HG02852 (cell line): ENCODE results near the gene DENND1A.
A peak's percentile ranks its signal among the peaks of the same experiment; 100 is the strongest.

Source experiments
- ATAC-seq: cut with Tn5 transposase; IDR thresholded peaks from one replicate; pipeline ENCODE4 v1.9.1; 2021; ENCODE audit warnings: mild to moderate bottlenecking, moderate library complexity; ENCODE audit not compliant: unreplicated experiment

Gene DENND1A

DNA sequence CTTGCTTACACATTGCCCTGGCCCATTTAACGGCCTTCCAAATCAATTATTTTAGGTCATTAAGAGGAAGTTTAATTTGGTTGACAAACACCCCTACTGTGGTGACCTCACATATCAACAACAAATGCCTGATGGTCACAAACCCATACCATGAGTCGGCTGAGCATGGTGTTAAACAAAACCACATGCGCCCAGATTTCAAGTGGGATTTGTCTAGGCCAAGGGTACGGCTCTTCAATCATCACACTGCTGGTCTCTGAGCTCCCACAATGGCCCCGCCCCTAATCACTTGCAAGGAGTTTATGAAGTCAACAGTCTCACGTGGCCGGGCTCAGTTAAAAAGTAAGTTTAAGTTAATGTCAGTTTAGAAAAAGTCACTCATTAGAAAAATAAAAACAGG lies 330.1 kb downstream of the DENND1A start:
- no peak for ATAC-seq

DNA sequence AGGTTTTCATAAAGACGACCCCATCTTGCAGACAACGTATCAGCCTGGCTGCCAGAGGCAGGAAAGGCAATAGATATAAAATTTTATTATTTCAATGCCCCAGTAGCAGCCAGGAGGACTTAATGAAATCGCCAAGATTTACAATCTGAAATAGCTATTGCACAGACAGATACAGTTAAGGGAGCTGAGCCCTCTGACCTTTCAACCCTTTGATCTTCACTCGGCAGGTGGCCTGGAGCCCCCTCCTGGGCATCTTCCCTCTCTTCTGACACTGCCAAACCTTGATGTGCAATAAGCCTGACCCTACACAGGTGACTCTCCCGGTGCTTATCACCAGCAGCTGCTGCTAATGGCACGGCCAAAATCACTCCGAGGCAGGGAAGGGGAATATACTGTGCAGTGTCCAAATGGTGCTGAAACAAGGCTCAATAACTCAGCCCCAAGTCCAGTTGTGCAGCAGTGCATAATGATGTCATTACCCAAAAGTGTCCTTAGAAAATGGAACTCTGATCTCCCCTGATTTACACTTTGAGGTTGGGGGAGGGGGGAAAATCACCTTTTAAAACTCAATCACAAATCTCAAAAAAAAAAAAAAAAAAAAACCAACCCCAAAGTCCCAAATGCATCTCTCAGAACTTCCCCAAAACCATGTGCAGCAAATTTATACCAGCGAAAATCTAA lies 331.9 kb downstream of the DENND1A start:
- ATAC-seq: no peak

DNA sequence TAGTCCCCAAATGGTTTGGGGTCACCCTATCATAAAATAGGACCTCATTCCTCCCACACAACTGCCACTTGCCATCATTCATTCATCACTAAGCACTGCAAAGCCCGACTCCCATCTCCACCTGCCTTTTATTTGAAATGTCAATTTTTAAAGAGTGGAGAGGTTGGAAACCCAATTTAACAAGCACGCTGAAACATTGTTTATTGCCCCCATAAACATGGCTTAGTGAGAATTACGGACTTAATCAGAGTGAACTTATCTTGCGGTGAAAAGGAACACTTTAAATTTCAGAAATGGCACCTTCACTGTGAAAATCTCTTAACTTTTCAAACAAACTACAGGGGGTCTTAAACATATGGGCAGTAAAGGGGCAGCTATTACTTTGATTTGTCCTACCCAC lies 332.9 kb downstream of the DENND1A start:
- ATAC-seq: no peak

DNA sequence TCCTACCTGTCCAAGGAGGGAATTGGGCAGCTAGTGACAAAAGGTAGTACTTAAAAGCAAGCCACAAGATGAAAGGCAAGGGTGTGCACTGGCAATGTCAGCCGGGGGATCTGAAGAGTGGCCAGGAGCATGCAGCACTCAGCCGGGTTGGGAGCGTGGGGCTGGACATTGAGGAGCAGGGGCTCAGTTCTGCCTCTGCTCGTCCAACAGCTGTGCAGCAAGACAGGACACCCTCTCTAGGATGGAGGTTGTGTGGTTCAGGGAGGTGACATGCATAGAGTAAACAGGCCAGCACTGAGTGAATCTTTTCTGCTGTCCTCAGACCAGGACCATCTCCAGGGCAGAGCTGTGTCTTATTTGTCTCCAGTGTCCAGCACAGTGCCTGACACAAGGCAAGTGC lies 338.6 kb downstream of the DENND1A start:
- no peak for ATAC-seq

DNA sequence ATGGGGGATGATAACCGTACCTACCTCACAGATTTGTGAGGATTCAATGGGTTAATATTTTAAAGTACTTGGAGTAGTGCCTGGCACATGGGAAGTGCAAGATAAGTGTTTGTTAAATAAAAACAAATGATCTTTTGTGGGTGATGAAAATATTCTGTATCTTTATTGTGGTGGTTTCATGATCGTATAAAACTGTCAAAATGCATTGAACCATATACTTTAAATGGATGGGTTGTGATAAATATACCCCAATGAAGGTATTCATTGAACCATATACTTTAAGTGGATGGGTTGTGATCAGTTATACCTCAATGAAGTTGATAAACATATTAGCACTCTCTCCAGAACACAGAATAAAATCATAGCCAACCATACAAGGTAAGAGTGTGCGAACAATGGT lies 339.4 kb downstream of the DENND1A start:
- ATAC-seq: no peak

DNA sequence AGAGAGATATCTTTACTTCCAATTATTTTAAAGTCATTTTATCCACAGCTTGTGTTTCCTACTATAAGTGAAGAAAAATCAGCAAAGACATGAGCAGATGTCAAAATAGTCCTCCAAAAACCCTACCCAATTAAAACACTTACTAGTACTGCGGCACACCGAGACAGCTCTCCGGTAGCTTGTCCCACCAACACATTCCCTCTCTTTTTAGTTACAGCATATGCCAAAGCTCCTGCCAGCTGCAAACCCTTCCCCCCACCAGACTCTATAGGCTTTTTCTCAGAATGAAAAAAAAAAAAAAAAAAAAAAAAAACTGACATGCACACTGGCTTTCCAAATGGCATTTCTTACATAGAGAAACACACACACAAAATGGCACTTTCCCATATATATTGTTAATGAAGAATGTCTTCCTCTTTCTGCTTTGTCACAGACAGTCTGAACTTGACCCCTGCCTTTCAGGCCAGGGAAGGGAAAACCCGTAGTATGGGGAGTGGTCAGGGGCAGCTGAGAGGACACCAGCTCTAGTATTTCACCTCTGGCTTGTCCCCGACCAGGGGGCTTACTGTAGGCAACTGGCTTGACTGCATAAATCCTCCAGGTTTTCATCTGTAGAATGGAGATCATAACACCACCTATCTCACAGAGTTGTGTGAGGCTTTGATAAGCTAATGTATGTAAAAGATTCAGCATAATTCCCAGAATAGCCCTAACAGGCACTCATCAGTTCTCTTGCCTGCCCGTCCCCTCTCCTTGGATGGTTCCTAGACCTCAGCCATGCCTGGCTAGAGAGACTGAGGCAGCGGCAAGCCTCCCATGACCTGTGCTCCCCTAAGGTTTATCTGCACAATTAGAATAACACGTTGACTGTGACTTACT lies 340.3 kb downstream of the DENND1A start:
- ATAC-seq: no peak

DNA sequence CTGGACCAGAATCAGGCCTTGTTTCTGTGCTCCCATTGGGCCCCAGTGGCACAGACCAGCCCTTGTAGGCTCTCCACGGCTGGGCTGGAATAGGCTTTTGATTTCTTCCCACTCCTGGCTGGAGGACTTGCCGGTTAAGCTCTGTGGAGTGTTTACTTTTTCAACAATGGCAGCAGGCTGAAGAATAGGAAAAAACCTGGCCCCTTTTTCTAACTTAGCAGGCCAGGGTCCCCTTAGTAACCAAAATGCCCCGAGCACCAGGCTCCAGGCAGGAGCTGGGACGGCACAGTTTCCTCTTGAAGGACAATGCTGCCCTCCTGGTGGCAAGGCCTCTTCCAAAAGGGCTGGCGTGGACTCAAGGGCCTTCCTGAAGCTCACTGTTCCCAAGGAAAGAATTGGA lies 343.7 kb downstream of the DENND1A start:
- no peak for ATAC-seq

DNA sequence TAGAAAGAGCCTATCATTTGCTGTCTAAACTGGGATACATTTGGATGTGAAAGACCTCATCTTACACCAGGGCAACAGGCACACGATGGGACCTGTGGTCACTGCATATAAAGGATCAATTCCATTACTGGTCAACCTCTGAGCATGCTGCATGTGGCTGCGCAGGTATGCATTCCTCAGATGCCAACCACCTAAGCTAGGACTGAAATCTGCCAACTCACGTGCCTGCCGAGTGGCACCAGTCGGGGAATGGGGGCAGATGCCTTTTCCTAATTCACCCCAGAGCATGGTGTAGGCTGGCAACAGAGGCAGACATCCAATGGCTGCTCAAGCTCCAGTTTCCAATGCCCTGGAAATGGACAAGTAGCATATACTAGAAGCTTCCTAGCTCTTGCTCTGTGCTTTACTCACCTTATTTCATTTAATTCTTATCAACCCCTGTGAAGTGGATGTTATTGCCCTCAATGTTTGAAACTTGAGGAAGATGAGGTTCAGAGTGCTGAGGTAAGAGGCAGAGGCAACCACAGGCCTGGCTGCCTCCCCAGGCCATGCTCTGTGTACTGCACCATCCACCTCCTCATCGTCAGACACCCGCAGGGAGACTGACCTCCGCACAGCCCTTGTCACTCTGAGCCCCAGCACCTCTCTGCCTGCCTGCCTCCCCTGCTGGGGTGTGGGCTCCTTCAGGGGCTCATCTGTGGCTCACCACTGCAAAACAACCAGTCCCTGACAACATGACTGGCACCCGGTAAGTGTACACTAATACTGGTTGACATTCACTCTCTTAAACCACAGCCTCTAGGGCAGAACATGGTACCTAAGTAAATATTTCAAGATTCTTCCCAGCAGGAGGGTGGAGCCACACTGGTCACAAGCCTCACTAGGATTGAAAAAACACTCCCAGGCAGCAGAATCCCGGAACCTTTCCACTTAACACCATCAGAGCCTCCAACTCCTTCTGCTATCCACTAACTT lies 345.4 kb downstream of the DENND1A start:
- ATAC-seq: no peak

DNA sequence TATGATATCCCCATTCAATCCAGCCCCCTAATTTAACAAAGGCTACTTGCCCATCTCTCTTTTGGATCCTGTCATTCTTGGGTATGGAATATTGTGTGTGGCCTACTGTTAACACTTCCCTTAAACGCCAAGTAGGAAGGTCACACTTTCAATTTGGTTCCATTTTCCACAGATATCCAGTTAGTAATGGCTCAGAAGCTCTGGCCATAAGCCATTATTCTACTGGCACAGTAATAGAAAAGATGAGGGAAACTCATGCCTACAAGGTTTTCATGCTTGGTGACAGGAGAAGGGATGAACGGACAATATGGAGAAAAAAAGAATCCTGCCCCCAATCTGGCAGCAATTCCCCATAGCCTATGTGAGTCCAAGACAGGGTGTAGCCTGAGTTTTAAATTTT lies 346.3 kb downstream of the DENND1A start:
- no peak for ATAC-seq

DNA sequence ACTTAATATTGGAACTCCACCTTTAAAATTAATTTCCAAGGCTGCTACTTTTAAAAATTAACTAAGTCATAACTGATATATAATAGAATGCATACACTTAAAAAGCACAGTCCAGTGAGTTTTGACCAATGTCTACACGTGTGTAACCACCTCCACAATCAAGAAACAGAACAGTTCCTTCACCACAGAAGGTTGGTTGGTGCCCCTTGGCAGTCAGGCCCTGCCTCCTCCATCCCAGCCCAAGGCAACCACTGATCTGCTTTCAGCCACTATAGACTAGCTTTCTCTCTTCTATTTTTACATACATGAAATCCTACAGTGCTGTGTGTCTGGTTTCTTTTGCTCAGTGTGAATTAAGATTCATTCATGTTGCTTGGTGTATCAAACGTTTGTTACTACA lies 358.7 kb downstream of the DENND1A start:
- no peak for ATAC-seq

DNA sequence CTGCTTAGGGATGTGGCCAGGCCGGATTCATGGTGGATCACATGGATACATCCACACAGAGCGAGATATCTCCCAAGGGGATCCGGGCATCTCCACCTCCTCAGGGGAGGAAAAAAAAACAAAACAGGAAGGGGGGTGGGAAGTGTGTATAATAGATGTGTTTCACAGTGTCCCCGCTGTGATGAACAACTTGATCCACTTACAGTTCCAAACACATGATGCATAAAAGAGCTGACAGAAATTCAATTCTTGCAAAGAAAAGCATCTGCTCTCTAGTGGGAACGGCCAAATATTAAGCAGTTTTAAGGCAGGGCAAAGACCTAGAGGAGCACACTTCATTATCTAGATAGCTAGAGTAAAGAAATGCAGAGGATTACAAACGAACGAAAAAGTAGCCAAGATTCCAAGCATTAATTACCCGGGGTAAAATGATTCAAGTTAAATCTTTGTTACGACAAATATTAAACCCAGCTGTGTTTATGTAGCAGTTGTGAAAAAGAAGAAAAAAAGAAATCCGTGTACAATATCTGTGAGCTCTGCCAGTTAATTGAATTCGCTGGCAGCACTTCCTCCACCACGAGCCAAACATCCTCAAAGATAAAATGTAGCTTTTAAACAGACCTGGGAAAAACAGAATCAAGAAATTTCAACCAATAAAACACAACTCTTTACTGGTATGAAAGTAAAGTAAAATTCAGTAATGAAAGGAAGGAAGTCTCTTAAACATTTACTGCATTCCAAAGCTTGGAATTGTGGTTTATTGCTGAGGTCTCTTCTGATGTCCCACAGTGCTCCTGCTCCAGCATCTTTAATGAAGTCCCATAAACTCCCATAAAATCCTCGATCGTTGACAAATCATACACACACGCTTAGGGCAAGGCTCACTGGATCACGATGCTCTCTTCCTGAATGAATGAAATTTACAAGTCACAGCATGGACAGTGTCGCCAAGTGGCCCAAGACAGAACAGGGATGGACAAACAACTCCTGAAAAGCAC lies 360.9 kb downstream of the DENND1A start:
- no peak for ATAC-seq

DNA sequence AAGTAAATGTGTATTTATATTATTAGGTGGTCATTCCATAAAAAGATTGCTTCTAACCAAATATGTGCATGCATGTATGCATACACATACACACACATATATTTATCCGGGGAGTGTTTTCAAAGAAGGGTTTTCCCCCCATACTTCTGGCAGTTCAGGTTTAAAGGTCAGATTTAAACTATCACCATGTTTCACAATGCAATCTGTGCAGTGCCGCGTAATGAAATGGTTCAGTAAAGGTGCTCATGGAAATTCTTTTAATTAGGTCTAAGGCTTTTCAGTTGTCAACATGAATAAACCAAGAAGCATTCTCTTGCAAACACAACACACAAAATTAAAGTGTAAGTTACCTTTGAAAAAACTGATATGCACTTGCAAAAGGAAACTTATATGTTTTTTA lies 362.9 kb downstream of the DENND1A start:
- ATAC-seq: no peak

DNA sequence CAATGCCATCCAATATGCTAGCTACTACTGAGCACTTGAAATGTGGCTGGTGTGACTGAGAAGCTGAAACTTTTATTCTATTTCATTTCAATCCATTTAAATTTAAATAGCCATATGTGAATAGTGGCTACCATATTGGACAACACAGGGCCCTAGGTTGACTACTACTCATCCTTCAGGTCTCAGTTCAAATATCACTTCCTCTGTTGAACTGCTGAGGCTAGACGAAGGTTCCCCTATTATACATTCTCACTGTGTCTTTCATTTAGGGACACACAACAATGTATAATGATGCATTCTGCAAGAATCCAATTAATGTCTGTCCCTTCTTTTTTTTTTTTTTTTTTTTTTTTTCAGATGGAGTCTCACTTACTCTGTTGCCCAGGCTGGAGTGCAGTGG lies 365.3 kb downstream of the DENND1A start:
- ATAC-seq: no peak

DNA sequence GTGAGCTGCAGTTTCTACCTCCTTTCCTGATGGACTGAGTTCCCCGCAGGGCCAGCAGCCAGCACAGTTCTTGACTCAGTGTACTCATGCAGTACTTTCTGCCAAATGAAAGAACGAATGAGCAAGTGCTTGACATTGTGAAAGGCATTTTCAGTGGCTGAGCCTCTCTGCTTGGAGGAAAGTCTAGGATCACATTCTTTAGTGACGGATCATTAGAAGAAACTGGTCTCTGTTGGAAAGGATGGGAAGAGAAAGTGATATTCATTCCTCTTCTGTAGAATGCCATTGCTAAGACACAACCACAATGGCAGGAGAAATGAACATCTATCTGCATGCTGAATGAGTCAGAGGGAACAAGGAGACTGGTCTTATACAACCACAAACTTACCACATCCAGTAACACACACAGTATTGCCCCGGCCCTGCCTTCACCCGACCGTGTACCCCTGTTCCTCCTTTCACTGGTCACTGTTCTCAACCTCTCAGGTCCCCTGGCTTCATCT lies 367.0 kb downstream of the DENND1A start:
- peak; percentile 75 for ATAC-seq

DNA sequence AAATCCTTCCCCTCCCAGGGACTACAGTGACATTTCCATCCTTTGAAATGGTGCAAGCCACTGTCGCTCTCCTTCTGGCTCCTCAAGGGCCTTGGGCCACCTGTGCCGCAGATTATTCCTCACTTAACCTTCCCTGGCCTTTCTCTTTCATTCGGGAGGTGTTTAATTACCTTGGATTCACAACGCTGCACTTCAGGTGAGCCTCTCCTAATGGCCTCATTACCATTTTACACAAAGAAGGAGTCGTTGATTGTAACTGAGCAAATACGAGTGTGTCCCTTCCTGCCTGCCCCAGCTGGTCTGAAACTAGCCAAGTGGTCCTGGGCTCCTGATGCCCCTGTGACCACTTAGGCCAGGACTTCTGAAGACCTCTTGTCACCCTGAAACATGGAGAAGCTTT lies 368.9 kb downstream of the DENND1A start:
- no peak for ATAC-seq

DNA sequence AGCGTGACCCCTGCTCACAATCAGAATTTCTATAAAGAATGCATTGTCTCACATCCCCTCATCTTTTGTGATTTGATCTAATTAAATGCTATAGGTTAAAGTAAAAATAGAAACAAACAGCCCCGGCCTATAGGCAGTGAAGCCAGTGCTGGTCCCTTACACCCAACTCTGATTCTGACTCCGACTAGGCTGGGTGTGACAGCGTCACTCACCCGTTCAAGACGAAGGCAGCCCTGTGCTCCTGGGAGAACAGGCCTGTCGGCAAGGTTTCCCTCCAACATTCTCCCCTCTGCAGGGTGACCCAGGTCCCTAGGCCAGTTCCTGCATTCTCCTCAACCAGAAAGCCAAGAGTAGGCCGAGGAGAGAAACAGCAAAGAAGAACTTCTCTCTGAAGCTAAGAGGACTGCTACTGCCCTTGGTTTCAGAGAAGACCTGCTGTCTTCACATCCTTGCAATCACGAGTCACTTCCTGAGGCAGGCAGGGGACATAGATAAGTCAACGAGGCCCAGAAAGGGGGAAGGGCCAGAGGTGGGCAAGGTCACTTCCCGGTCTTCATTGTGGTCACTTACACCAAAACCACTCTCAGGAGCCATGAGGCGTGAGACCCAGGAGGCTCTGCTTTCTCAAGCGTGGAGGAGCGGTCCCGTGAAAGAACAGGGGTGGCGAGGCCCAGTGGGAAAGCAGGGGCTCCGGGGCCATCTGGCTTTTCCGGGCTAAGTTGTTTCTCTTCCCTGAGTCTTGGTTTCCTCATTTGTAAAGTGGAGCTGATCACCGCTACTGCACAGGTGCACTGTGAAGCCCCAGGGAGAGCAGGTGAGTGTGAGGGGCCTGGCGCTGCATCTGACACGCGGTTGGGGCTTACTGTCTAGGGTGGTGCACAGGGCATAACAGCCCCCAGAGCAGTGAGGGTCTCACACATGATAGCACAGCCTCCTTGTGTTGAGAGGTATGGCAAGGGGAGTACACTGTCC lies 373.2 kb downstream of the DENND1A start:
- no peak for ATAC-seq

DNA sequence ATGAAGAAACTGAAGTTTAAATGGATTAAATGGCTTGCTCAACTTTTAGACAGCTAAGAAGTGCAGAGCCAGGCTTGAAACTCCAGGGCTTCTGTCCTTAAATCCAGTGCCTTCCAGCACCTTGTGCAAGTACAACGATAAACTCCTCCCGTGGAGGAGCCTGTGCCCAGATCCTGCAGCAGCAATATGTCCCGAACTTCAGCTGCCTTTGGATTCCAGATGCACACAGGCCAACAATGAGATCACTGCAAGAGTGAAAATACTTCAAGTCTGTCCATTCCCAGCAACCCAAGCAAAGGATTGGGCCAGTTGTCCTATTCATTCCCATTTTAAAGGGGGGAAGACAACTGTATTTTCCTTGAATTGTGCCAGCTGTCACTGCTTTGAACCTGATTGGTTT lies 374.3 kb downstream of the DENND1A start:
- ATAC-seq: no peak

DNA sequence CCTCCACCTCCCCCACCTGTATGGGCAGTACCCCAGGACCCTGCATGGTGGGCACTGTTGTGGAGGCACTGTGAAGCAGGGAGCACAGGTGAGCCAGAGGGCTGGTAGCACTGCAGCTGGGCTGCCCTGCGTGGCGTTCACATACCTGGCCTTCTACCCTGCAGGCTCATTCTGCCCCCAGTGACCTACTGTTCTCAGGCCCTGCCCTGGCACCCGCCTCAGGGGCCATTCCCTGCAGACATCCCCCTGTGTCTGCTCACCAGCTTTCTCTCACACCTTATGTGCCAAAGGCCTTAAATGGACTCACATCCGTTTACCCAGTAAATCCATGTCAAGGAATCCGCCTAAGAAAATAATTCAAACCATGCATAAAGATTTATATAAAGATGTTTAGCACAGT lies 377.4 kb downstream of the DENND1A start:
- ATAC-seq: no peak

DNA sequence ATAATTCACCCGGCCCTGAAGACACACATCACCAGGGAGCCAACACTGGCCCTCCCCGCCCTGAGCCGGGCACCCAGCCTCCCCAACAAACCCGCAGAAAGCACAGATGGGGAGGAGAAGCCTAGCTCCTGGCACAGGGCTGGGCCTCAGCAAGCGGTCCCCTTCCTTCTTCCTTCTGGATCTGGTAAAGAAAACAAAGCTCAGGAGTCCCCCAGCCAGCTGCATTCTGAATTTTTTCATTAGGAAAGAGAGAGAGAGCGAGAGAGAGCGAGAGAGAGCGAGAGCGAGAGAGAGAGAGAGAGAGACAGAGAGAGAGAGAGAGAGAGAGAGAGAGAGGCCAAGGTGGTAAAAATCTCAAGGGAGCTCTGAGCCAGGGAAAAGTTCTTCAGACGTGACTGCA lies 378.2 kb downstream of the DENND1A start:
- no peak for ATAC-seq
